MCF 10A (cell line): ENCODE measurements around the gene LDB3. TPM values are rescaled to one million over a fixed set of nuclear protein-coding genes. Genes with fewer than 3 reads are reported as not detected.

ENCODE experiments used
- BruUV-seq: library from RNA; stranded (reverse); fragments of 400-500 nt; replicated peaks from 2 replicates; lab custom pipeline; 2021; lab: Mats Ljungman, UMichigan
- CTCF ChIA-PET: fragments of 300-600 bp; sonication (Branson Sonifier 250); formaldehyde crosslinking; extraction: SDS; loops from one replicate; lab custom pipeline; 2021; ENCODE audit warnings: antibody characterized with exemption, inconsistent platforms; lab: Yijun Ruan, JAX
- POLR2A ChIA-PET: fragments of 300-600, 350-650 bp; sonication (Branson Sonifier 250); formaldehyde crosslinking; extraction: SDS; loops from one replicate; lab custom pipeline; 2020; ENCODE audit warnings: antibody characterized with exemption, inconsistent platforms; lab: Yijun Ruan, JAX
- DNase-seq: peaks from one replicate; pipeline ENCODE4 v3.0.0-alpha.2; 2018; ENCODE audit not compliant: unreplicated experiment
- H3K27ac Mint-ChIP-seq: one replicate; pipeline ENCODE4 v1.8.0; 2022; ENCODE audit warnings: mild to moderate bottlenecking, low read depth, mixed read lengths; ENCODE audit not compliant: unreplicated experiment
- H3K27me3 Mint-ChIP-seq: one replicate; pipeline ENCODE4 v1.8.0; 2022; ENCODE audit warnings: mixed read lengths; ENCODE audit not compliant: insufficient read depth, unreplicated experiment
- H3K36me3 Mint-ChIP-seq: one replicate; pipeline ENCODE4 v1.8.0; 2022; ENCODE audit warnings: mild to moderate bottlenecking, moderate library complexity, mixed read lengths; ENCODE audit not compliant: insufficient read depth, unreplicated experiment
- H3K4me1 Mint-ChIP-seq: one replicate; pipeline ENCODE4 v1.8.0; 2022; ENCODE audit warnings: mixed read lengths; ENCODE audit not compliant: insufficient read depth, unreplicated experiment
- H3K4me3 Mint-ChIP-seq: one replicate; pipeline ENCODE4 v1.8.0; 2022; ENCODE audit warnings: mild to moderate bottlenecking, moderate library complexity, mixed read lengths; ENCODE audit not compliant: unreplicated experiment
- H3K9me3 Mint-ChIP-seq: one replicate; pipeline ENCODE4 v1.8.0; 2022; ENCODE audit warnings: mixed read lengths; ENCODE audit not compliant: unreplicated experiment
- CTCF ChIP-seq: fragments of 200-600 bp; IDR thresholded peaks from one replicate; pipeline ENCODE4 v1.8.0; 2022; ENCODE audit warnings: antibody characterized with exemption, mild to moderate bottlenecking; ENCODE audit not compliant: unreplicated experiment
- intact Hi-C: fragments of 100-400 bp; cut with micrococcal nuclease; formaldehyde crosslinking; loops from 2 replicates; pipeline ENCODE4 v1.14.1; 2022
- total RNA-seq: library from RNA; stranded (reverse); gene quantifications from 2 replicates; pipeline ENCODE4 v1.2.3, GENCODE V29; 2022

Gene LDB3
- total RNA-seq, 1 experiment from 2014 or later: 0.23 TPM

GRCh38 chr10:86721232-86721631, 52.9 kb downstream of the LDB3 start:
- intact Hi-C loops: no loop called here

GRCh38 chr10:86723009-86723408, 54.7 kb downstream of the LDB3 start:
- no peaks in the 10 kb centered on the region for H3K4me1 Mint-ChIP-seq
- CTCF ChIA-PET: no interaction called here
- POLR2A ChIA-PET: no interaction called here
- no peak overlapping the region for H3K4me3 Mint-ChIP-seq
- no peak overlapping the region for H3K27ac Mint-ChIP-seq
- TF ChIP-seq CTCF: no peak
- intact Hi-C loops: no loop called here
- H3K9me3 Mint-ChIP-seq: no peaks in the 10 kb centered on the region
- no peak for DNase-seq
- H3K36me3 Mint-ChIP-seq: peaks cover 5% of the 10 kb centered on the region
- no TSS peak for BruUV-seq
- no peaks in the 10 kb centered on the region for H3K27me3 Mint-ChIP-seq

More at GRCh38 chr10:86721232-86721631, 52.9 kb downstream of the LDB3 start:
- Mint-ChIP-seq H3K27ac (no peak overlapping the region), H3K9me3 (no peaks in the 10 kb centered on the region), H3K4me1 (no peaks in the 10 kb centered on the region), H3K4me3 (no peak overlapping the region), H3K27me3 (no peaks in the 10 kb centered on the region), H3K36me3 (no peaks in the 10 kb centered on the region)
- CTCF ChIA-PET: interaction anchor here (0.7 kb wide), 1 partner anchor 26 kb away, joined by 4 read pairs; no protein-coding TSS in a partner anchor
- no peak for DNase-seq
- no peak for TF ChIP-seq CTCF
- BruUV-seq: no TSS peak
- POLR2A ChIA-PET: no interaction called here

- CTCF ChIA-PET: no interaction called here
Measured at GRCh38 chr10:86724445-86724844, 56.1 kb downstream of the LDB3 start.

GRCh38 chr10:86725980-86726676, 57.8 kb downstream of the LDB3 start:
- BruUV-seq: no TSS peak
- Mint-ChIP-seq H3K4me1 (no peaks in the 10 kb centered on the region), H3K27me3 (no peaks in the 10 kb centered on the region), H3K36me3 (peaks cover 5% of the 10 kb centered on the region), H3K27ac (no peak overlapping the region), H3K9me3 (no peaks in the 10 kb centered on the region), H3K4me3 (no peak overlapping the region)
- POLR2A ChIA-PET: interaction anchor here (0.7 kb wide), 1 partner anchor 14 kb away, joined by 3 read pairs; no protein-coding TSS in a partner anchor
- TF ChIP-seq CTCF: no peak
- intact Hi-C loops: no loop called here
- CTCF ChIA-PET: interaction anchor here (0.7 to 1.0 kb wide), 2 partner anchors 10 to 231 kb away, joined by 3 read pairs; no protein-coding TSS in a partner anchor
- no peak for DNase-seq

More at GRCh38 chr10:86724445-86724844, 56.1 kb downstream of the LDB3 start:
- no TSS peak for BruUV-seq
- Mint-ChIP-seq H3K4me1 (no peaks in the 10 kb centered on the region), H3K9me3 (no peaks in the 10 kb centered on the region), H3K27me3 (no peaks in the 10 kb centered on the region), H3K4me3 (no peak overlapping the region), H3K27ac (no peak overlapping the region), H3K36me3 (peaks cover 5% of the 10 kb centered on the region)
- intact Hi-C loops: no loop called here
- no peak for DNase-seq
- POLR2A ChIA-PET: no interaction called here
- TF ChIP-seq CTCF: no peak
